OCI-LY1 (cell line): ENCODE data around the gene ZBTB3.

Experiments used
- H2AFZ ChIP-seq: fragments of 200-600 bp; sonication (generic), shearing (Covaris generic); 2 replicates; pipeline ENCODE4 v1.6.0; 2014; ENCODE audit warnings: antibody characterized with exemption, mild to moderate bottlenecking, low read length
- H3F3A ChIP-seq: fragments of 200-600 bp; sonication (generic), shearing (Covaris generic); 2 replicates; pipeline ENCODE4 v1.6.0; 2014; ENCODE audit warnings: mild to moderate bottlenecking, antibody characterized with exemption, low read length, moderate library complexity; ENCODE audit not compliant: insufficient read depth
- H3K27ac ChIP-seq: fragments of 200-600 bp; sonication (generic); 2 replicates; pipeline ENCODE4 v1.5.1; 2014; ENCODE audit warnings: low read length, mixed run types, mild to moderate bottlenecking, low read depth; ENCODE audit not compliant: poor library complexity, severe bottlenecking
- H3K27me3 ChIP-seq: fragments of 200-600 bp; sonication (generic); 2 replicates; pipeline ENCODE4 v1.6.0; 2014; ENCODE audit warnings: antibody characterized with exemption, mild to moderate bottlenecking, low read length, moderate library complexity; ENCODE audit not compliant: insufficient read depth
- H3K36me3 ChIP-seq: fragments of 200-600 bp; sonication (generic); 2 replicates; pipeline ENCODE4 v1.6.1; 2014; ENCODE audit warnings: mild to moderate bottlenecking, antibody characterized with exemption, low read length, moderate library complexity, mixed read lengths; ENCODE audit not compliant: insufficient read depth
- H3K4me1 ChIP-seq: fragments of 200-600 bp; sonication (generic); 2 replicates; pipeline ENCODE4 v1.5.1; 2014; ENCODE audit warnings: mild to moderate bottlenecking, low read length, moderate library complexity; ENCODE audit not compliant: insufficient read depth, severe bottlenecking
- H3K4me2 ChIP-seq: fragments of 200-600 bp; sonication (generic), shearing (Covaris generic); 2 replicates; pipeline ENCODE4 v1.6.1; 2014; ENCODE audit warnings: low read length
- H3K4me3 ChIP-seq: fragments of 200-600 bp; sonication (generic); 2 replicates; pipeline ENCODE4 v1.5.1; 2014; ENCODE audit warnings: low read length, low read depth, mild to moderate bottlenecking, mixed read lengths; ENCODE audit not compliant: poor library complexity, severe bottlenecking
- H3K79me2 ChIP-seq: fragments of 200-600 bp; shearing (Covaris generic); 2 replicates; pipeline ENCODE4 v1.6.1; 2016; ENCODE audit warnings: mixed run types, low read length, mixed read lengths; ENCODE audit not compliant: insufficient read depth
- H3K9ac ChIP-seq: fragments of 200-600 bp; sonication (generic), shearing (Covaris generic); 2 replicates; pipeline ENCODE4 v1.6.1; 2014; ENCODE audit warnings: mild to moderate bottlenecking, low read length, mixed read lengths
- H3K9me2 ChIP-seq: fragments of 200-600 bp; sonication (generic), shearing (Covaris generic); 2 replicates; pipeline ENCODE4 v1.6.1; 2014; ENCODE audit warnings: low read depth, mild to moderate bottlenecking, low read length, mixed read lengths
- H3K9me3 ChIP-seq: fragments of 200-600 bp; shearing (Covaris generic); 2 replicates; pipeline ENCODE4 v1.6.1; 2014; ENCODE audit warnings: low read length, mixed read lengths
- H4K20me1 ChIP-seq: fragments of 200-600 bp; sonication (generic), shearing (Covaris generic); 2 replicates; pipeline ENCODE4 v1.6.0; 2016; ENCODE audit warnings: mild to moderate bottlenecking, low read length; ENCODE audit not compliant: insufficient read depth
- EZH2 ChIP-seq: fragments of 200-600 bp; sonication (generic), shearing (Covaris generic); IDR thresholded peaks from 2 replicates; pipeline ENCODE4 v1.8.0; 2017; ENCODE audit warnings: borderline replicate concordance, mixed run types, mild to moderate bottlenecking, antibody characterized with exemption, low read length, moderate library complexity, mixed read lengths
- TF ChIP-seq, protein P1 (sequence below): fragments of 200-600 bp; sonication (generic), shearing (Covaris generic); IDR thresholded peaks from 2 replicates; pipeline ENCODE4 v1.5.1; 2017; ENCODE audit warnings: mild to moderate bottlenecking, antibody characterized with exemption, low read length, moderate library complexity, mixed read lengths

The ZBTB3 gene

GRCh38 chr11:62721994-62722393 lies 32.0 kb downstream of the ZBTB3 start:
- H3K9ac ChIP-seq = no peak overlapping the region
- no peak overlapping the region for H3K4me2 ChIP-seq
- H2AFZ ChIP-seq = no peak overlapping the region
- no peaks in the 10 kb centered on the region for H3K9me3 ChIP-seq
- H3K9me2 ChIP-seq = no peaks in the 10 kb centered on the region
- no peaks in the 10 kb centered on the region for H3K27me3 ChIP-seq
- no peak overlapping the region for H3K4me3 ChIP-seq
- H3K79me2 ChIP-seq = peaks cover 34% of the 10 kb centered on the region
- H3K36me3 ChIP-seq = peaks cover 95% of the 10 kb centered on the region
- TF ChIP-seq EZH2 = no peak
- TF ChIP-seq, protein P1, sequence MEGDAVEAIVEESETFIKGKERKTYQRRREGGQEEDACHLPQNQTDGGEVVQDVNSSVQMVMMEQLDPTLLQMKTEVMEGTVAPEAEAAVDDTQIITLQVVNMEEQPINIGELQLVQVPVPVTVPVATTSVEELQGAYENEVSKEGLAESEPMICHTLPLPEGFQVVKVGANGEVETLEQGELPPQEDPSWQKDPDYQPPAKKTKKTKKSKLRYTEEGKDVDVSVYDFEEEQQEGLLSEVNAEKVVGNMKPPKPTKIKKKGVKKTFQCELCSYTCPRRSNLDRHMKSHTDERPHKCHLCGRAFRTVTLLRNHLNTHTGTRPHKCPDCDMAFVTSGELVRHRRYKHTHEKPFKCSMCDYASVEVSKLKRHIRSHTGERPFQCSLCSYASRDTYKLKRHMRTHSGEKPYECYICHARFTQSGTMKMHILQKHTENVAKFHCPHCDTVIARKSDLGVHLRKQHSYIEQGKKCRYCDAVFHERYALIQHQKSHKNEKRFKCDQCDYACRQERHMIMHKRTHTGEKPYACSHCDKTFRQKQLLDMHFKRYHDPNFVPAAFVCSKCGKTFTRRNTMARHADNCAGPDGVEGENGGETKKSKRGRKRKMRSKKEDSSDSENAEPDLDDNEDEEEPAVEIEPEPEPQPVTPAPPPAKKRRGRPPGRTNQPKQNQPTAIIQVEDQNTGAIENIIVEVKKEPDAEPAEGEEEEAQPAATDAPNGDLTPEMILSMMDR = peak; percentile 28; the same call in 1 of the 2 replicates
- H3K27ac ChIP-seq = no peak overlapping the region
- H3F3A ChIP-seq = no peaks in the 10 kb centered on the region
- no peaks in the 10 kb centered on the region; the same call in 1 of the 2 replicates for H4K20me1 ChIP-seq
- peaks cover 16% of the 10 kb centered on the region for H3K4me1 ChIP-seq

- Histone ChIP-seq H3K9me3 (no peaks in the 10 kb centered on the region), H3K79me2 (peaks cover 11% of the 10 kb centered on the region), H3K4me1 (peaks cover 7% of the 10 kb centered on the region), H3F3A (no peaks in the 10 kb centered on the region), H3K36me3 (peaks cover 98% of the 10 kb centered on the region), H4K20me1 (no peaks in the 10 kb centered on the region), H3K9me2 (no peaks in the 10 kb centered on the region), H3K4me3 (no peak overlapping the region), H2AFZ (no peak overlapping the region), H3K27ac (no peak overlapping the region), H3K9ac (no peak overlapping the region), H3K27me3 (no peaks in the 10 kb centered on the region), H3K4me2 (no peak overlapping the region)
- no peak for TF ChIP-seq EZH2
Observed at GRCh38 chr11:62719302-62719978, 34.5 kb downstream of the ZBTB3 start.

- Histone ChIP-seq H4K20me1 (no peaks in the 10 kb centered on the region), H3K79me2 (no peaks in the 10 kb centered on the region), H3K4me1 (peaks cover 4% of the 10 kb centered on the region), H3K9me2 (no peaks in the 10 kb centered on the region), H3K4me2 (no peak overlapping the region), H2AFZ (no peak overlapping the region), H3K36me3 (peaks cover 95% of the 10 kb centered on the region), H3K9me3 (no peaks in the 10 kb centered on the region), H3K9ac (no peak overlapping the region), H3K4me3 (no peak overlapping the region), H3K27ac (no peak overlapping the region), H3F3A (0 out of 2 replicates have a peak, but pooled peaks cover 12% of the 10 kb centered on the region), H3K27me3 (no peaks in the 10 kb centered on the region)
- TF ChIP-seq, protein P1 = no peak
- TF ChIP-seq EZH2 = no peak
Observed at GRCh38 chr11:62716816-62717215, 37.1 kb downstream of the ZBTB3 start.

- Histone ChIP-seq H3K4me2 (no peak overlapping the region), H3K4me1 (peaks cover 4% of the 10 kb centered on the region), H3K9me2 (no peaks in the 10 kb centered on the region), H3F3A (0 out of 2 replicates have a peak, but pooled peaks cover 12% of the 10 kb centered on the region), H3K4me3 (no peak overlapping the region), H3K79me2 (no peaks in the 10 kb centered on the region), H2AFZ (no peak overlapping the region), H4K20me1 (no peaks in the 10 kb centered on the region), H3K27me3 (no peaks in the 10 kb centered on the region), H3K36me3 (peaks cover 95% of the 10 kb centered on the region), H3K27ac (no peak overlapping the region), H3K9me3 (no peaks in the 10 kb centered on the region), H3K9ac (no peak overlapping the region)
- TF ChIP-seq, protein P1 = no peak
- no peak for TF ChIP-seq EZH2
Observed at GRCh38 chr11:62716206-62716605, 37.8 kb downstream of the ZBTB3 start.
